ENCODE results near the gene ECT2L.

GRCh38 chr6:138774370-138774769 lies 21.5 kb upstream of the ECT2L start:
- TF ChIP-seq EZH2 (IDR thresholded peaks at IDR 0.05) (no peak), YY1 (IDR thresholded peaks at IDR 0.05; ENCODE audit: extremely low read depth, insufficient replicate concordance, low read depth, low read length) (no peak)
